Measurements from ENCODE around the gene APOC1.
A peak's percentile ranks its signal among the peaks of the same experiment; 100 is the strongest.
"Not testable (repeated sequence)": the region's sequence is repeated elsewhere in the genome, so short reads cannot be mapped to it uniquely, and the experiment has no call there.

The APOC1 gene

DNA sequence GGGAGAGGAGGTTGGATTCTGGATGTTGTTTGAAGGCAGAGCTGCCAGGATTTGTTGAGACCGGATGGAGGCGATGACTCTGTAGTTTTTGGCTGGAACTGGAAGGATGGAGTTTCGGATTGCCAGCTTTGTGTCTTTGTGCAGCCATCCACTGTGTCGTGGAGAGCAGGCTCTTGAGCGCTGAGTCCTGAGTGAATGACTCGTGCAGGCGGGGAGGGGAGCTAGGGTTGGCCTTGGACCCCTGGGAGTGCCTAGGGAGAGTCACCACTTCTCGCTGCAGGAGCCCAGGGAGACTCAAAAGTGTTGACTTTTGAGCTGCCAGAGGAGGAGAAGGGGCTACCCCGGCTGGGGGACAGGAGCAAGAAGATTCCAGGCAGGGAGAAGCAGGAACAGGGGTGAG is 19.5 kb upstream of the APOC1 start:
- H3K27ac Mint-ChIP-seq, result no peak overlapping the region
- intact Hi-C loops (cut with micrococcal nuclease), result no loop called here
- H3K27me3 Mint-ChIP-seq, result no peaks in the 10 kb centered on the region
- H3K36me3 Mint-ChIP-seq (ENCODE audit: low read depth), result peaks cover 86% of the 10 kb centered on the region
- H3K4me3 Mint-ChIP-seq, result no peak overlapping the region
- peaks cover 27% of the 10 kb centered on the region for H3K4me1 Mint-ChIP-seq (ENCODE audit: low read depth)
- H3K9me3 Mint-ChIP-seq, result no peaks in the 10 kb centered on the region

DNA sequence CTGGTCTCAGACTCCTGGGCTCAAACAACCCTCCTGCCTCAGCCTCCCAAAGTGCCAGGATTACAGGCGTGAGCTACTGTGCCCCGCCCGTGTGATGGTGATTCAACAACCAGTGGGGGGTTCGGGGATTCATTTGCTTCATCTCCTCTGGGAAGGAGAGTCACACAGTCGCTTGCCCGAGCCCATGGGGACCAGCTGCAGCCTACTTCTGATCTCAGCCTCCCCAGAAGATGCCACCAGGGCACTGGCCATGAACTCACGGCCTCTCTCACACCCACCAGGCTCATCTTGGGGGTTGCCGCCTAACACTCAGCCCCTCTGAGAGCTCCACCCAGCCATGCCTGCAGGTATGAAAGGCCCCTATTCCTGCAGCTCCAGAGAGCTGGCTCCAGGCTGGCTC is 16.6 kb upstream of the APOC1 start:
- no peak overlapping the region for H3K4me3 Mint-ChIP-seq
- H3K9me3 Mint-ChIP-seq, result no peaks in the 10 kb centered on the region
- peaks cover 9% of the 10 kb centered on the region for H3K4me1 Mint-ChIP-seq (ENCODE audit: low read depth)
- peaks cover 100% of the 10 kb centered on the region for H3K36me3 Mint-ChIP-seq (ENCODE audit: low read depth)
- no peaks in the 10 kb centered on the region for H3K27me3 Mint-ChIP-seq
- peak overlapping the region; percentile 19 for H3K27ac Mint-ChIP-seq
- intact Hi-C loops (cut with micrococcal nuclease), result no loop called here

DNA sequence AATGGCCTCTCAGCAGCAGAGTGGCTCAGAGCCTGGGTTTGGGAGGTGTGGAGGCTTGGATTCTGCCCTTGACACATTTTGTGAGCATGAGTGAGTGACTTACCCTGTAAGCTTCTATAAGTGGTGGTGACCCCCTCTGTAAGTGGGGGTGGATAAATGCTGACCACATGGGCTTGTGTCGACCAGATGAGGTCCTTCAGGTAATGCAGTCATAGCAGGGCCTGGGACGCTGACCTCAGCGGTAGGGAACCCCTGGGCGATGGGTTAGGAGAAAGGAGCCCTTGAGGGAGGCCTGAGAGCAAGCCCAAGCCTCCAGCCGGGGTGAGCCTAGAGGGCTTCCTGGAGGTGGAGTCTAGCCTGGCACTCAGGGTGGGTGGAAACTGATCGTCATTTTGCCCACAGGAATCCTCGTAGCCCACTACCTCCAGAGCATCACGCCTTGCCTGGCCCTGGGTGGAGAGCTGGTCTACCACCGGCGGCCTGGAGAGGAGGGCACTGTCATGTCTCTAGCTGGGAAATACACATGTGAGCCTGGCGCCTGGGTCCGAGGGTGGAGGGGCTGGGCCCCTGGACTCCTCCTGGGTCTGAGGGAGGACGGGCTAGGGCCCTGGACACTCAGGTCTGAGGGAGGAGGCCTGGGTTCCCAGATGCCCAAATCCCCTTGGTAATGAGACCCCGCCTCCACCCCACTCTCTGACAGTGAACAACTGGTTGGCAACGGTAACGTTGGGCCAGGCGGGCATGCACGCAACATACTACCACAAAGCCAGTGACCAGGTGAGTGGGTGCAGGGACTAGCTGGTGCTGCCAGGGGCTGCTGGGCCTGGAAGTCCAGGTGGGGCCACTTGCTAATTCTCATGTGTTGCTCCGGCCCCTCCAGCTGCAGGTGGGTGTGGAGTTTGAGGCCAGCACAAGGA is 13.8 kb upstream of the APOC1 start:
- Mint-ChIP-seq H3K9me3 (no peaks in the 10 kb centered on the region), H3K4me1 (ENCODE audit: low read depth) (peaks cover 7% of the 10 kb centered on the region), H3K27me3 (peaks cover 14% of the 10 kb centered on the region), H3K36me3 (ENCODE audit: low read depth) (peaks cover 82% of the 10 kb centered on the region), H3K4me3 (no peak overlapping the region), H3K27ac (no peak overlapping the region)
- intact Hi-C loops (cut with micrococcal nuclease), result no loop called here

- Mint-ChIP-seq H3K4me1 (ENCODE audit: low read depth) (peaks cover 21% of the 10 kb centered on the region), H3K4me3 (no peak overlapping the region), H3K36me3 (ENCODE audit: low read depth) (peaks cover 56% of the 10 kb centered on the region), H3K27me3 (peaks cover 33% of the 10 kb centered on the region), H3K27ac (no peak overlapping the region), H3K9me3 (no peaks in the 10 kb centered on the region)
- intact Hi-C loops (cut with micrococcal nuclease), result loop anchor here (1.0 kb wide), 1 partner anchor 48 kb away; no protein-coding TSS in a partner anchor
Observed at GRCh38 chr19:44903216-44903601, 11.2 kb upstream of the APOC1 start.

- intact Hi-C loops (cut with micrococcal nuclease), result loop anchor here (1.0 kb wide), 1 partner anchor 47 kb away; no protein-coding TSS in a partner anchor
- H3K4me1 Mint-ChIP-seq (ENCODE audit: low read depth), result peaks cover 21% of the 10 kb centered on the region
- H3K4me3 Mint-ChIP-seq, result no peak overlapping the region
- peaks cover 49% of the 10 kb centered on the region for H3K36me3 Mint-ChIP-seq (ENCODE audit: low read depth)
- H3K27ac Mint-ChIP-seq, result no peak overlapping the region
- H3K9me3 Mint-ChIP-seq, result no peaks in the 10 kb centered on the region
- peaks cover 33% of the 10 kb centered on the region for H3K27me3 Mint-ChIP-seq
Observed at GRCh38 chr19:44903602-44904425, 10.6 kb upstream of the APOC1 start.

GRCh38 chr19:44904426-44904994 is 9.9 kb upstream of the APOC1 start:
- Mint-ChIP-seq H3K36me3 (ENCODE audit: low read depth) (peaks cover 43% of the 10 kb centered on the region), H3K27ac (no peak overlapping the region), H3K4me3 (no peak overlapping the region), H3K9me3 (no peaks in the 10 kb centered on the region), H3K4me1 (ENCODE audit: low read depth) (peaks cover 21% of the 10 kb centered on the region), H3K27me3 (peaks cover 33% of the 10 kb centered on the region)
- intact Hi-C loops (cut with micrococcal nuclease), result no loop called here

- Mint-ChIP-seq H3K27me3 (peaks cover 34% of the 10 kb centered on the region), H3K36me3 (ENCODE audit: low read depth) (peaks cover 32% of the 10 kb centered on the region), H3K4me1 (ENCODE audit: low read depth) (peaks cover 29% of the 10 kb centered on the region), H3K27ac (no peak within 1 kb of the TSS), H3K9me3 (no peaks in the 10 kb centered on the region), H3K4me3 (peak within 1 kb of the TSS; percentile 41)
- intact Hi-C loops (cut with micrococcal nuclease), result no loop called here
Observed at GRCh38 chr19:44905437-44906160, 8.8 kb upstream of the APOC1 start, which contains the start of gene APOE. Gene APOE (plus strand): TSS chr19:44905796. CDS start chr19:44906625, 829 bp downstream.

GRCh38 chr19:44907613-44908012 is 6.8 kb upstream of the APOC1 start:
- Mint-ChIP-seq H3K9me3 (no peaks in the 10 kb centered on the region), H3K4me1 (ENCODE audit: low read depth) (peaks cover 42% of the 10 kb centered on the region), H3K4me3 (no peak overlapping the region), H3K27me3 (peaks cover 35% of the 10 kb centered on the region), H3K36me3 (ENCODE audit: low read depth) (peaks cover 11% of the 10 kb centered on the region), H3K27ac (no peak overlapping the region)
- intact Hi-C loops (cut with micrococcal nuclease), result no loop called here

DNA sequence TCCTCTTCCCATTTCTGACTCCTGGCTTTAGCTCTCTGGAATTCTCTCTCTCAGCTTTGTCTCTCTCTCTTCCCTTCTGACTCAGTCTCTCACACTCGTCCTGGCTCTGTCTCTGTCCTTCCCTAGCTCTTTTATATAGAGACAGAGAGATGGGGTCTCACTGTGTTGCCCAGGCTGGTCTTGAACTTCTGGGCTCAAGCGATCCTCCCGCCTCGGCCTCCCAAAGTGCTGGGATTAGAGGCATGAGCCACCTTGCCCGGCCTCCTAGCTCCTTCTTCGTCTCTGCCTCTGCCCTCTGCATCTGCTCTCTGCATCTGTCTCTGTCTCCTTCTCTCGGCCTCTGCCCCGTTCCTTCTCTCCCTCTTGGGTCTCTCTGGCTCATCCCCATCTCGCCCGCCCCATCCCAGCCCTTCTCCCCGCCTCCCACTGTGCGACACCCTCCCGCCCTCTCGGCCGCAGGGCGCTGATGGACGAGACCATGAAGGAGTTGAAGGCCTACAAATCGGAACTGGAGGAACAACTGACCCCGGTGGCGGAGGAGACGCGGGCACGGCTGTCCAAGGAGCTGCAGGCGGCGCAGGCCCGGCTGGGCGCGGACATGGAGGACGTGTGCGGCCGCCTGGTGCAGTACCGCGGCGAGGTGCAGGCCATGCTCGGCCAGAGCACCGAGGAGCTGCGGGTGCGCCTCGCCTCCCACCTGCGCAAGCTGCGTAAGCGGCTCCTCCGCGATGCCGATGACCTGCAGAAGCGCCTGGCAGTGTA is 6.2 kb upstream of the APOC1 start:
- Mint-ChIP-seq H3K36me3 (ENCODE audit: low read depth) (peaks cover 5% of the 10 kb centered on the region), H3K9me3 (no peaks in the 10 kb centered on the region), H3K4me1 (ENCODE audit: low read depth) (peaks cover 49% of the 10 kb centered on the region), H3K27me3 (peaks cover 39% of the 10 kb centered on the region), H3K4me3 (no peak overlapping the region), H3K27ac (no peak overlapping the region)
- intact Hi-C loops (cut with micrococcal nuclease), result no loop called here

GRCh38 chr19:44908836-44909261 is 5.6 kb upstream of the APOC1 start:
- no peaks in the 10 kb centered on the region for H3K36me3 Mint-ChIP-seq (ENCODE audit: low read depth)
- no peak overlapping the region for H3K4me3 Mint-ChIP-seq
- intact Hi-C loops (cut with micrococcal nuclease), result no loop called here
- no peak overlapping the region for H3K27ac Mint-ChIP-seq
- peaks cover 55% of the 10 kb centered on the region for H3K4me1 Mint-ChIP-seq (ENCODE audit: low read depth)
- H3K9me3 Mint-ChIP-seq, result no peaks in the 10 kb centered on the region
- H3K27me3 Mint-ChIP-seq, result peaks cover 39% of the 10 kb centered on the region

DNA sequence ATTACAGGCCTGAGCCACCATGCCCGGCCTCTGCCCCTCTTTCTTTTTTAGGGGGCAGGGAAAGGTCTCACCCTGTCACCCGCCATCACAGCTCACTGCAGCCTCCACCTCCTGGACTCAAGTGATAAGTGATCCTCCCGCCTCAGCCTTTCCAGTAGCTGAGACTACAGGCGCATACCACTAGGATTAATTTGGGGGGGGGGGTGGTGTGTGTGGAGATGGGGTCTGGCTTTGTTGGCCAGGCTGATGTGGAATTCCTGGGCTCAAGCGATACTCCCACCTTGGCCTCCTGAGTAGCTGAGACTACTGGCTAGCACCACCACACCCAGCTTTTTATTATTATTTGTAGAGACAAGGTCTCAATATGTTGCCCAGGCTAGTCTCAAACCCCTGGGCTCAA is 4.6 kb upstream of the APOC1 start:
- H3K4me3 Mint-ChIP-seq, result no peak overlapping the region
- intact Hi-C loops (cut with micrococcal nuclease), result no loop called here
- no peak overlapping the region for H3K27ac Mint-ChIP-seq

GRCh38 chr19:44911896-44912295 is 2.5 kb upstream of the APOC1 start:
- peaks cover 15% of the 10 kb centered on the region for H3K27me3 Mint-ChIP-seq

More for the DNA sequence above, 4.6 kb upstream of the APOC1 start:
- Mint-ChIP-seq H3K27me3 (peaks cover 36% of the 10 kb centered on the region), H3K9me3 (no peaks in the 10 kb centered on the region), H3K4me1 (ENCODE audit: low read depth) (peaks cover 64% of the 10 kb centered on the region), H3K36me3 (ENCODE audit: low read depth) (no peaks in the 10 kb centered on the region)

DNA sequence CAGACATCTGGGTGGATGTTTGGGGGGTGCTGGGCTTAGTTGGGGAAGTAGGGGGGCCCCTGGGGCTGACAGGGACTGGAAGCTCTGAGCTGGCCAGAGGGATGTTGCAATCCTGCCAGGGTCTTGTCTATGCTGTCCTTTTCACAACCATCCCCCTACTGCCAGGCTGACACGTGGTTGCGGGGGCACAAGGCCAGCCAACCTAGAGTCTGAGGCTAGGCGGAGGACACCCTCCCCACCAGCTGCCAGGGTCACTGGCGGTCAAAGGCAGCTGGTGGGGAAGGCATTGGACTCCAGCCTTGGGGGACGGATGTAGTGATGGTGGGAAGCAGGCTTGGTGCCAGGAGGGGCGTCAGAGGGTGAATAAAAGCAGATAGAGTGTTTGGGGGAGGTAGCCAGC is 1.6 kb upstream of the APOC1 start:
- no peaks in the 10 kb centered on the region for H3K36me3 Mint-ChIP-seq (ENCODE audit: low read depth)
- H3K27ac Mint-ChIP-seq, result peak overlapping the region; percentile 93
- intact Hi-C loops (cut with micrococcal nuclease), result no loop called here
- H3K4me3 Mint-ChIP-seq, result no peak overlapping the region
- peaks cover 46% of the 10 kb centered on the region for H3K4me1 Mint-ChIP-seq (ENCODE audit: low read depth)
- no peaks in the 10 kb centered on the region for H3K9me3 Mint-ChIP-seq
- peaks cover 11% of the 10 kb centered on the region for H3K27me3 Mint-ChIP-seq

More at GRCh38 chr19:44911896-44912295, 2.5 kb upstream of the APOC1 start:
- H3K4me3 Mint-ChIP-seq; H3K9me3 Mint-ChIP-seq; H3K27ac Mint-ChIP-seq; intact Hi-C loops (cut with micrococcal nuclease); H3K36me3 Mint-ChIP-seq (ENCODE audit: low read depth): not testable (repeated sequence)
- peaks cover 47% of the 10 kb centered on the region for H3K4me1 Mint-ChIP-seq (ENCODE audit: low read depth)
